ENCODE measurements around the gene KRT80.
"Not testable (repeated sequence)": the region's sequence is repeated elsewhere in the genome, so short reads cannot be mapped to it uniquely, and the experiment has no call there.

KRT80 gene

GRCh38 chr12:52191841-52192791 lies at the start of gene KRT80:
Gene KRT80 (minus strand): TSS chr12:52192014. CDS start chr12:52191902, 112 bp downstream.
- peak; percentile 14 for DNase-seq (ENCODE audit: low spot score)

- DNase-seq (ENCODE audit: low spot score): no peak
These were observed 49.5 kb upstream of the KRT80 start for GRCh38 chr12:52241205-52241842.

GRCh38 chr12:52240247-52240646 lies 48.4 kb upstream of the KRT80 start:
- DNase-seq (ENCODE audit: low spot score): not testable (repeated sequence)

GRCh38 chr12:52239767-52240166 lies 48.0 kb upstream of the KRT80 start:
- no peak for DNase-seq (ENCODE audit: low spot score)

GRCh38 chr12:52238916-52239646 lies 47.3 kb upstream of the KRT80 start:
- DNase-seq (ENCODE audit: low spot score): no peak

- DNase-seq (ENCODE audit: low spot score): no peak
These were observed 46.5 kb upstream of the KRT80 start for GRCh38 chr12:52238207-52238840.

GRCh38 chr12:52236386-52237050 lies 44.7 kb upstream of the KRT80 start:
- DNase-seq (ENCODE audit: low spot score): no peak

GRCh38 chr12:52235822-52236361 lies 44.1 kb upstream of the KRT80 start:
- DNase-seq (ENCODE audit: low spot score): no peak

GRCh38 chr12:52235001-52235764 lies 43.4 kb upstream of the KRT80 start:
- DNase-seq (ENCODE audit: low spot score): no peak

GRCh38 chr12:52234223-52234810 lies 42.5 kb upstream of the KRT80 start:
- no peak for DNase-seq (ENCODE audit: low spot score)

GRCh38 chr12:52233462-52234207 lies 41.8 kb upstream of the KRT80 start:
- DNase-seq (ENCODE audit: low spot score): no peak

GRCh38 chr12:52232674-52233461 lies 41.1 kb upstream of the KRT80 start, which contains the start of gene KRT7:
Gene KRT7 (plus strand): TSS chr12:52233243. CDS start chr12:52233297, 54 bp downstream.
- DNase-seq (ENCODE audit: low spot score): no peak

GRCh38 chr12:52232203-52232673 lies 40.4 kb upstream of the KRT80 start:
- DNase-seq (ENCODE audit: low spot score): no peak

GRCh38 chr12:52231305-52232202 lies 39.7 kb upstream of the KRT80 start:
- no peak for DNase-seq (ENCODE audit: low spot score)

GRCh38 chr12:52230364-52231281 lies 38.8 kb upstream of the KRT80 start:
- DNase-seq (ENCODE audit: low spot score): no peak

GRCh38 chr12:52229836-52230343 lies 38.1 kb upstream of the KRT80 start:
- DNase-seq (ENCODE audit: low spot score): no peak

Data from germinal center (tissue), 1 donor.